Raji (cell line): Measurements from ENCODE around the gene RALGPS1.

Experiments used
- POLR2A ChIP-seq: IDR thresholded peaks from 2 replicates; pipeline ENCODE4 v1.6.1; 2011; ENCODE audit warnings: low read depth, low read length, control low read depth; ENCODE audit not compliant: insufficient read depth

The RALGPS1 gene

DNA sequence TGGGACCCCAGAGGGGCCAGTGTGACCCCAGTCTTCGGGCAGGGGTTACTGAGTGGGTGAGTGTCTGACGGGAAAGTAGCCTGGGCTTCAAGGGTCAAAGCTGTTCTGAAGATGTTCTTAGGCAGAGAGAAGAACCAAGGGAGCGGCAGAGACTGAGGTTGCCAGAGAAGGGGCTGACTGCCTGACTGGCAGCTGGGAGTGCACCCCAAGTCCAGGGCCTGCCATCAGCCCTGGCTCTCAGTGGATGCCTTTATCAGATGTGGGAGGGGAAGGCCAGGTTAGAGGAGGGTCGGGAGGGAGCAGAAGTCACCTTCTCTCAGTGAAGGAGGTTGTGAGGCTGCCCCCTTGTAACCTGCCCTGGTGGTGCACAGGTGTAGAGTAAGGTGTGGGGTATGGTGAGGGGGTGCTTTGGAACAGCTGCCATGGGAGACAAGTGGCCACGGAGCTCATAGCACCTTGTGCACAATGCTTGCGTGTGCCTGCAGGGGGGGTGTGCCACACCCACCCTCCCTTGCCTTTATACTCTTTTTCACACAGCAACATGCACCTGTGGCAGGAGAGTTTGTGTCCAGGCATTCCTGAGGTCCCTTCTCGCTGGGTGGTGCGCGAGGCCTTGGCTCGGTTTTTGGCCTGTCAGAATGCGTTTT is 18.9 kb downstream of the RALGPS1 start:
- no peak for TF ChIP-seq POLR2A

DNA sequence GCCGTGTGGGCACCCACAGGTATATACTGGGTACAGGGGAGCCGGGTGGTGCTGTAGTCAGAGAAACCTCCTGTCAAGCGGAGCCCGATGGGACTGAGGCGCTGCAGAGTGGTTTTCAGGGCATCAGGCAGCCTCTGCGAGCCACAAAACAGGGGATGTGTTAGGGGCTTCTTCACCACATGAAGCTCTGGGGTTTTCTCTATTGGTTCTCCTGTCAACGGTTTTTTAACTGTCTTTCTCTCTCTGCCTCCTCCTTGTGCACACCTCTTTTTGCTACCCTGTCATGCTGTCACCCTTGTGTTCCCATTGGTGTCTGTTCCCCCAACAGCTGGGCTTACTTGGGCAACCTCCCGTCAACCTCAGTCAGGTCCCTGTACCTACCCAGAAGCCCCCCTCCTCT is 19.9 kb downstream of the RALGPS1 start:
- TF ChIP-seq POLR2A: no peak

DNA sequence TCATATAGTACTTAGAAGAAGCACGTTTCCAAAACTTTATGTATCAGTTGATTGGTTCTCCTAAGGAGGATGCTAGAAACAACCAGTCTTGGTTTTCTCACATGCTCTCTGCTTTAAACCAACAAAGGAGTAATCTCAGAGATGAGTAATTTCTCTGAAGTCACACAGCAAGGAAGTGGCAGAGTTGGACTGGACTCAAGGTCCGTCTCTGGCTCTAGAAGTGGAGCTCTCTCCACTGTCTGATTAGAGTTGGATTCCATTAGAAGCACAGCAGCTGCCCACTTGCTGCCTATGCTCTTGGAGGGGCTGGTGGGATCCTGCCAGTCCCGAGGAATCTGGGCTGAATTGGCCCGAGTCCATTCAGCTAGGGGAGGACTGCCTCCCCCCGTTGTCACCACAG is 21.0 kb downstream of the RALGPS1 start:
- TF ChIP-seq POLR2A: no peak

DNA sequence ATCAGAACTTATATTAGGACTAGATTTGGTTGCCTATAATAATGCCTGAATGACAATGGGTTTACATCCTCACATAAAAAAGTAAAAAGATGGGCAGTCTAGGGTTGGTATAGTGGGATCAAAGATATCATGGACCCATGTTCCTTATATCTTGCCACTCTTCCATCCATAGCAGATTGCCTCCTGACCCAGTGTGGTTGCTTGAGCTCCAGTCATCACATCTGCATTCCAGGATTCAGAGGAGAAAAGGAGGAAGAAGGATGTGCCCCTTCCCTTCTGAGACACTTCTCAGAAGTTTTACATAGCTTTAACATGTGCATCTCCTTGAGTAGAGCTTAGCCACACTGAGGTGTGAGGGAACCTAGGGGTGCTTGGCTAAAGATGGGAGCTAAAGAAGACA is 22.9 kb downstream of the RALGPS1 start:
- no peak for TF ChIP-seq POLR2A

DNA sequence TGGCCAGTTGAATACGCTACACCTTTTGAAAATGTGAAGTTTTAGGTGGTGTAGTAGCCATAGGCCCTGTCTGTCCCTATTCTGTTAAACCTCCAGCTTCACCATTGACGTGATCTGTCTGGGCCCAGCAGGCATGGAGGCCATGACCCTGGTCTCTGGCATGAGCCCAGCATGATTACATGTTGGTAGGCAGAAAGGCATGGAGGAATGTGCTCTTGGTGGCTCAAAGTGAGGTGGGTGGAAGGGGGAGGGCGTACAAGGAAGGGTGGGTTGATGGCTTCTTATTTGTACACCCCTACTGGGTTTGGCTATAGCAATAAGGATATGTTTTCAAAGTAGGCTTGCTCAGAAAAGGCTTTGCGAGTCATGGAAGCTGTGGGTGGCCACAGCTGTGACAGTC is 23.7 kb downstream of the RALGPS1 start:
- TF ChIP-seq POLR2A: no peak

DNA sequence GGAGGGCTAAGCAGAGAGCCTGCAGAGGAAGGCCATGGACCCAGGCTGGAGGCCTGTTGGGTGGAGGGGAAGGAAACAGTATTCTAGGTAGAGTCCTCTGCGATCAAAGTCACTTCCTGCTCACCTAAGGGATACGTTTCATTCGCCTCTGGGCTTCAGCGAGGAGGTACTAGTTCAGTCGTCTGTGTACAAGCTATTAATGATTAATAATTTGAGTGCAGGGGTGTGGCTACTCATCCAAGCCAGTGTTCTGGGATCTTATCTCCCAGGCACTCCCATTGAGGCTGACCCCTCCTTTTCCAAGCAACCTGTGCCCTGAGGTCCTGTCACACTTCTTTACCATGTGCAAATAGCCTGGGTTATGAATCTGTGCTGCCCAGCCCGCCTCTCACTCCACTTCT is 25.2 kb downstream of the RALGPS1 start:
- TF ChIP-seq POLR2A: no peak

DNA sequence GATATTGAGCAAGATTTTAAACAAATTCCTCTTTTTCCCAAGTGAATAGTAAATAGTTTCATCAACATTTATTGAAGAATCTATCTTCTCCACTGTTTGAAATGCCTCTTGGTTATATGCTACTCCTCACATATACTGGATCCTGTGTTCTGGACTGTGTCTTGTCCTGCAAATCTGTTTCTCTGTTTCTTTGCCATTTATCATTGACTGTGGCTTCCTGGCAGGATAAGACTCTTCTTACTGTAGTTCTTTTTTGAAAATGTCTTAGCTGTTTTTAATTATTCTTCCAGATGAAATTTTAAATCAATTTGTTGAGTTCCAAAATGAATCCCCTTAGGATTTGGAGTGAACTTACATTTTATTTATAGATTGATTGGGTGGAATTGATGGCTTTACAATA is 27.8 kb downstream of the RALGPS1 start:
- no peak for TF ChIP-seq POLR2A

DNA sequence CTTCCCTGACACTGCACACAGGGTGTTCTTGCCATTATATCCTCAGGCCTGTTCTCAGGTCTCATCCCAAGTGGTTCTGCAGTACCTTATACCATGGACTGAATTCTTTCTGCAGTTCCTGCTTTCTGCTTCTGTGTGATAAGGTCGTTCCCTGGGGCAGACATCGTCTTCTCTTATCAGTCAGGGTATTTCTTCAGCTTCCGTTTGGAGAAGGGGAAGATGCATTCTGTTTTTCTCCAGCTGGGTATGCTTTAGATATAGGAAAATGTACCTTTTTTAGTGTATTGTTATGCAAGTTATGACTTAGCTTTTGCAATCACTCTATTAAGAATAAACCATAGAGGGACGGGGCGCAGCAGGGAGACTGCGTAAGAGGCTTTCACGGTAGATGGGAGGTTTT is 31.1 kb downstream of the RALGPS1 start:
- no peak for TF ChIP-seq POLR2A

DNA sequence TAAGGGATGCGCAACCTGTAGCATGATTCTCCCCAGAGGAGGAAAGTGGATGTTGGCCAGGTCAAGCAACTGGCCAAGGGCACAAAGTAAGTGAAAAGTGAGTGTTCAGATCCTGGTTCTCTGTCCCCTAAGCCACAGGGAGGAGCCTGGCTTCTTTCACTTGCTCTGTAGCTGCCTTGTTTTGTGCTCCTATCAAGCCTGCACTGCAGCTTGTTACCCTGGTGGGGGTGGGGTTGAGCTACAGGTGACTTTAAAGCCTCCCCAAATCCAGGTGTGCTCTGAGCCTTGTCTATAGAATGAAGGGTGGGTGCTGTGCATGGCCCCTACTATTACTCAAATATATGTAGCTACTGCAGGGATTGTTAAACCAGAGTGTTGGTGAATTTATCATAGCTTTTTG is 32.9 kb downstream of the RALGPS1 start:
- TF ChIP-seq POLR2A: no peak

DNA sequence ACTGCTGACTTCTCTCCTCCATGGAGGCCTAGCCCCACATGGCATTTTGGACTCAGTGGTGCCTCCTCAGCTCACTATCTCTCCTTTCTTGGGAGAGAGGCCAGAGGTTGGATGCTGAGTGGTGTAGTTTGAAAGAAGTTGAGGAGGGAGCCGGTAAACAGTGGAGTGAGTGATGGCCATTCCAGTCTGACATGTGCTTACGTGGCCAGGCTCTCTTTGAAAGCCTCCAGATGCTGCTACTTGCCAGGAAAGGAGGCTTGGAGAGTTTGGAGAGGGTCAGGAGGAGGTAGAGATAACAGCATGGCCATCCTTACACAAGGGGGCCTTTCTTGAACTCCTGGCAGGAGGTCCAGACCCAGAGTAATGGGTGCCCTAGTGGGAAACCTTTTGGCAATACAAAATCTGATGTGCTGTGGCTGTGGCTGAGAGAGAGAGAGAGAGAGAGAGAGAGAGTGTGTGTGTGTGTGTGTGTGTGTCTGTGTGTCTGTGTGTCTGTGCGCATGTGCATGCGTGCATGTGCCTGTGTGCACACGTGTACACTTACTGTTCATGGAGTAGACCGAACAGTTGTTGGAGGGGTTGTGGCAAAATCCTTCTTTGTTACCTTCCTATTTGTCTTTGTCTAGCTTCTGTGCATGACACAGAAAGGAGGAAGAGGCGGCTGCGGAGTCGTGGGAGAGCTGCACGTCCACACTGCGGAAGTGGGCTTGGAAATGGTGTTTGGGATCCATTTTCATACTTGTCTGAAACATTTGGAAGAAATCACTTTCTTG is 37.8 kb downstream of the RALGPS1 start:
- TF ChIP-seq POLR2A: no peak

DNA sequence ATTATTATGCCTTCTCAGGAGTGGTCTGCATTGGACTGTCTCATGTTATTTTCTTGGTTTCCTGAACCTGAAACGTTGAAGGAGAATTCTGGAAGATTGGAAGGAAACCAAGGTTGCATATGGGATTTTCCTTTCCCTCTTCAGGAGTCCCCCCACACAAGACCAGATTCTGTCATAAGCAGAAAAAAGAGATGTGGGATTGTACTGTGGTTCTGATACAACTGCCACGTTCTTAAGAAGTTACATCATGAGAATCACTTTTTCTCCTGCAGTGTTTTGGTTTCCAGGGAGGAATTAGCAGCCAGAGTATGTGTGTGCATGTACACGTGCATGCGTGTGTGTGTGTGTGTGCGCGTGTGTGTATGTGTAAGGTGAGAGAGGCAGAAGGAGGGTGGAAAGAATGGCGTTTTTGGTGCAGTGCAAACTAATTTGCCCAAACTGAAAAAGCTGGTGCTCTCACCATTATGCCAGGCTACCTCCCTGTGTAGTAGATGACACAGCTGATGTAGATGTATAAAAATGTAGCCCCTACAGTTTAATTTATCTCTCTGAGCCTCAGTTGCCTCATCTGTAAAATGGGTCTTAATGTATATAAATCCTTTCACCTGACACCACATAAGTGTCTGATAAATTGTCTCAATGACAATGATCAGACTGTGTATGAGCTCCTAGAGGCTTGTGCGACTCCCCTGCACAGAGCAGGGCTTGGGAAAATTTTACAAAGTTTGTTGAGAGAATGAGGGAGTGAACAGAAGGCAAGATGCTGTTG is 38.6 kb downstream of the RALGPS1 start:
- TF ChIP-seq POLR2A: no peak

DNA sequence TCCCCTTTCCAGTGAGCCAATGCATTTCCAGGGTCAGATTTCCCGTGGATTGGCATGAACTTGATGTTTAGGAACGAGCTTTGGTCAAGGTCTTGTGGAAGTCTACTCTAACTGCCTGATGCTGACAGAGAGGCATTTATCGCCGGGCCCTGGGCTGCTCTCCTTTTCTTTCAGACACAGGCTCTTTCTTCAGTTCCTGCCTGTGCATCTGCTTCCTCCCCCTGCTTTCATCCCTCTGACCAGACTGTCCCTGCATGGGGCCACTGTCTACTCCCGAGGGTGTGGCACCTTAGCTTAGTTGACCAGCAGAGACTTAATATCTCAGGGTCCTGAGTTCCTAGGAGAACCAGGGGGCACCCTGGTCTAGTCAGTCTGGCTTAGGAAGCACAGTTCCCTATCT is 41.2 kb downstream of the RALGPS1 start:
- TF ChIP-seq POLR2A: no peak

DNA sequence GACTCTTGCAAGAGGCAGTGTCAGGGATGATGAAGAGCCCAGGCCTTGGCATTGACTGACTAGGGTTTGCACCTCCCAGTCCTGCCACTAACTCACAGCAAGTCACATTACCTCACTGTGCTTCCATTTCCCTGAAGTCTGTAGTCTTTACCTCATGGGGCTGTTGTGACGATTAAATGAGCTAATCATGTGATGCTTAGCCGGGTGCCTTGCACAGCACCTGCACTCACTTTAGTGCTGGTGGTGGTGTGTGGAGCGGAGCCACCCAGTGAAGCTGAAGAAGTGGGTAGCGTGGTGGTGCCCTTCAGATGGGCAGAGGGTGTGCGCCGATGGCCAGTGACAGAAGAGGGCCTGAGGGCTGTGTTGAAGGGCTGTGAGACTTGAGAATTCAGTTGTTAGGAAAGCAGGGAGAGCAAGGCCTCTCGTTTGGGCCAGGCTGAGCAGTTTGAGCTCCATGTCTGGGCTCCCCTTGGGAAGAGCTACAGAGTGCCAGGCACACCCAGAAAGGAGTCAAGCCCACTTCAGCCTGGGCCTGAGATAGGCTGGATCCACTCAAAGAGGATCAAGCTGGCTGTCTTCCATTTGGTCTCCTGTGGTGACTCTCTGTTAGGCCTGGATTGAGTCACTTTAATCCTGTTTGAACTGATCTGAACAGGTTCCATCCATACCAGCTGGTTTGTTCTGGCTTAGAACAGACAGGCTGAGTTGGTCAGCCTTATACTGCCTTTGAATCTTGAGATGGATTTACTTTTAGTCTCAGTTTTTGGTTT is 42.5 kb downstream of the RALGPS1 start:
- no peak for TF ChIP-seq POLR2A

DNA sequence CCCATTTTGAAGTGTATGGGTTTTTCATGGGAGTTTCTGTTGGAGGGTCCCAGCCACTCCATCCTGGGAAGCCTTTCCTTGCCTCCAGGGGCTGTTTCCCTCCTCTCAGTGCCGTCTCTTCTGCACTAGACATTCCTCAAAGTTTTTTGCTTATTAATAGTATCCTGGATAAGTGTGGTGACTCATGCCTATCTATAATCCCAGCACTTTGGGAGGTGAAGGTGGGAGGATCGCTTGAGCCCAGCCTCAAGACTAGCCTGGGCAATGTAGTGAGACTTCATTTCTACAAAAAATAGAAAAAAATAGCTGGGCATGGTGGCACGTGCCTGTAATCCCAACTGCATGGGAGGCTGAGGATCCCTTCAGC is 43.1 kb downstream of the RALGPS1 start:
- no peak for TF ChIP-seq POLR2A

DNA sequence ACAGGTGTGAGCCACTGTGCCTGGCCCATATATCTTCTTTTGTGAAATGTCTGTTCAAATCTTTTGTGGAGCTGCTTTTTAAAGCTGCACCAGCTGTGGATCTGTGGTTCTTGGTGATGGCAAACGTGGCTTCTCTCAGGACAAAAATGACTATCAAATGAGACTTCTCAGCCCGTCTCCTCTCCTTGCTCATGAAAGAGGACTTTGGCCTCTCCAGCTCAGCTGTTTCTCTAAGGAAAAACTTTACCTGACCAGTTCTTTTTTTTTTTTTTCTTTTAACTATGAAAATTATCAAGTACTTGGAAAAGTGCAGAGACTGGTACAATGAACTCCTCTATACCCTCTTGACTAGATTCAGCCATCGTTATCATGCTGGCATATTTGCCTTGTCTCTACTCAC is 44.8 kb downstream of the RALGPS1 start:
- TF ChIP-seq POLR2A: no peak
